Activated naive CD8-positive, alpha-beta T cell treated with anti-CD3 and anti-CD28 coated beads, Interleukin-2, amount 50 U/mL, for 24 hours (primary cell): ENCODE data around the gene OVCA2.
A peak's percentile ranks its signal among the peaks of the same experiment; 100 is the strongest.

Experiments
- ATAC-seq: fragments of 150-1000 bp; cut with Tn5 transposase; one replicate; pipeline ENCODE4 v1.10.0; 2021
- DNase-seq: peaks from one replicate; pipeline ENCODE4 v3.0.0; 2021
- H3K27ac Mint-ChIP-seq: one replicate; pipeline ENCODE4 v1.8.0; 2021; ENCODE audit warnings: mild to moderate bottlenecking, mixed read lengths
- H3K27me3 Mint-ChIP-seq: one replicate; pipeline ENCODE4 v1.8.0; 2021; ENCODE audit warnings: mixed read lengths
- H3K36me3 Mint-ChIP-seq: one replicate; pipeline ENCODE4 v1.8.0; 2021; ENCODE audit warnings: low read depth, mixed read lengths
- H3K4me1 Mint-ChIP-seq: one replicate; pipeline ENCODE4 v1.8.0; 2021; ENCODE audit warnings: mixed read lengths
- H3K4me3 Mint-ChIP-seq: one replicate; pipeline ENCODE4 v1.8.0; 2021; ENCODE audit warnings: mild to moderate bottlenecking, moderate library complexity, mixed read lengths
- H3K9me3 Mint-ChIP-seq: one replicate; pipeline ENCODE4 v1.8.0; 2021; ENCODE audit warnings: mixed read lengths

Gene OVCA2

GRCh38 chr17:2051061-2051932 is 9.5 kb downstream of the OVCA2 start:
- Mint-ChIP-seq H3K4me1 (peaks cover 30% of the 10 kb centered on the region), H3K9me3 (no peaks in the 10 kb centered on the region), H3K27me3 (peaks cover 26% of the 10 kb centered on the region), H3K4me3 (peak overlapping the region; percentile 32), H3K36me3 (peaks cover 2% of the 10 kb centered on the region), H3K27ac (no peak overlapping the region)
- ATAC-seq = no peak
- DNase-seq = peak; percentile 42

GRCh38 chr17:2051933-2052559 is 10.2 kb downstream of the OVCA2 start:
- Mint-ChIP-seq H3K4me3 (peak overlapping the region; percentile 24), H3K9me3 (no peaks in the 10 kb centered on the region), H3K27me3 (peaks cover 26% of the 10 kb centered on the region), H3K27ac (peak overlapping the region; percentile 42), H3K4me1 (peaks cover 33% of the 10 kb centered on the region), H3K36me3 (peaks cover 2% of the 10 kb centered on the region)
- no peak for ATAC-seq
- no peak for DNase-seq

GRCh38 chr17:2053380-2054261 is 11.8 kb downstream of the OVCA2 start:
- H3K27ac Mint-ChIP-seq = no peak overlapping the region
- DNase-seq (peak; percentile 86), ATAC-seq (peak; percentile 18)
- peaks cover 2% of the 10 kb centered on the region for H3K36me3 Mint-ChIP-seq
- peaks cover 34% of the 10 kb centered on the region for H3K4me1 Mint-ChIP-seq
- no peaks in the 10 kb centered on the region for H3K9me3 Mint-ChIP-seq
- peaks cover 24% of the 10 kb centered on the region for H3K27me3 Mint-ChIP-seq
- H3K4me3 Mint-ChIP-seq = peak overlapping the region; percentile 70

GRCh38 chr17:2054262-2054511 is 12.4 kb downstream of the OVCA2 start:
- Mint-ChIP-seq H3K4me3 (peak overlapping the region; percentile 70), H3K27ac (no peak overlapping the region), H3K4me1 (peaks cover 31% of the 10 kb centered on the region), H3K36me3 (peaks cover 2% of the 10 kb centered on the region), H3K27me3 (peaks cover 23% of the 10 kb centered on the region), H3K9me3 (no peaks in the 10 kb centered on the region)
- peak; percentile 63 for DNase-seq
- no peak for ATAC-seq

- Mint-ChIP-seq H3K27ac (no peak within 1 kb of the TSS), H3K4me3 (peak within 1 kb of the TSS; percentile 70), H3K4me1 (peaks cover 32% of the 10 kb centered on the region), H3K27me3 (peaks cover 25% of the 10 kb centered on the region), H3K36me3 (peaks cover 6% of the 10 kb centered on the region), H3K9me3 (no peaks in the 10 kb centered on the region)
- peak; percentile 53 for ATAC-seq
- peak; percentile 83 for DNase-seq
Observed at GRCh38 chr17:2054512-2055291, 12.9 kb downstream of the OVCA2 start, which contains the start of gene HIC1. Gene HIC1, plus strand, starts transcription at chr17:2055103. Its CDS starts 1,588 bp downstream, at chr17:2056691.

GRCh38 chr17:2055292-2056205 is 13.7 kb downstream of the OVCA2 start:
- DNase-seq = peak; percentile 52
- peaks cover 35% of the 10 kb centered on the region for H3K4me1 Mint-ChIP-seq
- H3K27ac Mint-ChIP-seq = no peak overlapping the region
- H3K36me3 Mint-ChIP-seq = peaks cover 10% of the 10 kb centered on the region
- peaks cover 31% of the 10 kb centered on the region for H3K27me3 Mint-ChIP-seq
- no peaks in the 10 kb centered on the region for H3K9me3 Mint-ChIP-seq
- no peak for ATAC-seq
- H3K4me3 Mint-ChIP-seq = peak overlapping the region; percentile 70

- Mint-ChIP-seq H3K9me3 (no peaks in the 10 kb centered on the region), H3K4me1 (peaks cover 33% of the 10 kb centered on the region), H3K27ac (no peak overlapping the region), H3K27me3 (peaks cover 30% of the 10 kb centered on the region), H3K4me3 (peak overlapping the region; percentile 70), H3K36me3 (peaks cover 14% of the 10 kb centered on the region)
- peak; percentile 49 for DNase-seq
- ATAC-seq = no peak
Observed at GRCh38 chr17:2056206-2057174, 14.7 kb downstream of the OVCA2 start.

GRCh38 chr17:2057175-2057759 is 15.4 kb downstream of the OVCA2 start:
- Mint-ChIP-seq H3K27ac (no peak overlapping the region), H3K4me3 (no peak overlapping the region), H3K27me3 (peaks cover 23% of the 10 kb centered on the region), H3K4me1 (peaks cover 27% of the 10 kb centered on the region), H3K36me3 (peaks cover 21% of the 10 kb centered on the region), H3K9me3 (no peaks in the 10 kb centered on the region)
- DNase-seq (peak; percentile 18), ATAC-seq (no peak)

- Mint-ChIP-seq H3K27ac (no peak overlapping the region), H3K27me3 (peaks cover 21% of the 10 kb centered on the region)
Observed at GRCh38 chr17:2057760-2058585, 16.2 kb downstream of the OVCA2 start.

GRCh38 chr17:2058586-2059546 is 17.0 kb downstream of the OVCA2 start:
- no peak overlapping the region for H3K4me3 Mint-ChIP-seq
- peak; percentile 81 for DNase-seq
- H3K36me3 Mint-ChIP-seq = peaks cover 29% of the 10 kb centered on the region
- peaks cover 17% of the 10 kb centered on the region for H3K27me3 Mint-ChIP-seq
- H3K4me1 Mint-ChIP-seq = peaks cover 19% of the 10 kb centered on the region
- no peaks in the 10 kb centered on the region for H3K9me3 Mint-ChIP-seq
- no peak overlapping the region for H3K27ac Mint-ChIP-seq
- peak; percentile 6 for ATAC-seq

More at GRCh38 chr17:2057760-2058585, 16.2 kb downstream of the OVCA2 start:
- H3K9me3 Mint-ChIP-seq = no peaks in the 10 kb centered on the region
- no peak overlapping the region for H3K4me3 Mint-ChIP-seq
- DNase-seq (peak; percentile 31), ATAC-seq (no peak)
- peaks cover 26% of the 10 kb centered on the region for H3K4me1 Mint-ChIP-seq
- peaks cover 25% of the 10 kb centered on the region for H3K36me3 Mint-ChIP-seq
